ENCODE results near the gene RARS1. TPM values are rescaled to one million over a fixed set of nuclear protein-coding genes. Genes with fewer than 3 reads are reported as not detected.

RARS1 gene
- total RNA-seq (2021; fragmentation: NEBNext Ultra II Directional; extraction: Animal tissue kit (Norgen Biotek cat#: 25700)): 98.9 and 108 TPM in 2 replicates
- 16.2 and 30.2 TPM in 2 replicates for polyA plus RNA-seq (2011; rRNA removed)
- polyA plus RNA-seq (2011; cell fraction: cytosol; rRNA removed): 48.7 TPM
- polyA plus RNA-seq (2011; cell fraction: nucleus; rRNA removed): 13.2 TPM
- 56.6 to 106 TPM (median 64.6 TPM) in 4 replicates for polyA plus RNA-seq (2012, experiment 1 of 2)
- polyA plus RNA-seq (2012, experiment 2 of 2): 13.3 TPM
- polyA plus RNA-seq (2013, experiment 1 of 2): 76.3 TPM
- 78.0 TPM for polyA plus RNA-seq (2013, experiment 2 of 2)
- 29.4 and 45.5 TPM in 2 replicates for polyA minus RNA-seq (2011; rRNA and poly(A)+ RNA removed)
- 23.1 TPM for polyA minus RNA-seq (2011; cell fraction: cytosol; rRNA and poly(A)+ RNA removed)
- polyA minus RNA-seq (2011; cell fraction: nucleus; rRNA and poly(A)+ RNA removed): 31.2 TPM
- long read RNA-seq, experiment 1, transcript RARS-201 (15 exons, 2,146 nt): major isoform, 49 of 122 reads
- long read RNA-seq, experiment 1, partial matches to known transcripts: 66 of 122 reads
- long read RNA-seq, experiment 1, other reads (novel, unspliced or antisense): 6 of 122 reads
- long read RNA-seq, experiment 2, transcript RARS-201 (15 exons, 2,146 nt): major isoform, 192 of 250 reads
- long read RNA-seq, experiment 2, transcript RARS-209 (3 exons, 757 nt): minor isoform, 11 of 250 reads
- long read RNA-seq, experiment 2, partial matches to known transcripts: 33 of 250 reads
- long read RNA-seq, experiment 2, other reads (novel, unspliced or antisense): 12 of 250 reads

DNA sequence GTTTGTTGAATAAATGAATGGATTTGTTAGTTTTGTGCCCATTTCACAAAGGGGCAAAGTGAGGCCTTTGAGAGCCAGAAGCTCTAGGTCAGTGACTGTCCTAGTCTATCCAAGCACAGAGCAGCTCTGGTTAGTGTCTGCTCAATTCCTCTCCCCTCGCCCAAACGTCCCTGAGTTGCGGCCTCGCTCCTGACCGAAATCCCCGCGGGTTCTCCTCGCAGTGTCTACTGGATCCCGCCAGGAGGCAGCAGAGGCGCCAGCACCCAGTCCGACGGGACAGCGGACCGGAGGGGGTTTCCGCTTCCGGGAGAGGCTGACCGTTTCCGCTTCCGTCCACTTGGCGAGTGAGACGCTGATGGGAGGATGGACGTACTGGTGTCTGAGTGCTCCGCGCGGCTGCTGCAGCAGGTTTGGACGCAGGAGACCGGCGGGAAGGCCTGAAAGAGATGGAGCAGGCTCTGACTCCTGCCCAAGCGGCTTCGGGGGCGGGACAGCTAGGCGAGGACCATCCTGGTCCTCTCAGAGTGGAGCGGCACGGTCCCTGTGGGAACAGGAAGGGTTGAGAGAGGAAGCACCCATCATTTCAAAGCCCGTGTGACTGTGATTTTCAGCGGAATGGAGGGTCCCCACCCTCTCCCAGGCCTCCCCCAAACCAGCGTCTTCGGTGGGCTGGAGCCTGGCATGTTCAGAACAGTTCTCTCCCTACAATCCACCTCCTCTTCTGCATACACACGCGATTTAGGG lies at the start of gene RARS1:
TSS of gene RARS1 (plus strand) at position 336 of the 744 bp plus-strand sequence. CDS start at position 364, 28 bp downstream.
- no peak within 1 kb of the TSS for H3K18ac ChIP-seq (ENCODE audit: extremely low read depth, low read length)
- no peak within 1 kb of the TSS for H2BK15ac ChIP-seq (ENCODE audit: low read length)
- H3K4me3 ChIP-seq (ENCODE audit: extremely low read depth in 1 of 4, insufficient read depth in 2 of 4, low read depth in 3 of 4, low read length in 4 of 4): peak within 1 kb of the TSS; percentile 81 to 100 (median 95)
- H3K23ac ChIP-seq (ENCODE audit: insufficient read length): no peak within 1 kb of the TSS
- peak within 1 kb of the TSS; percentile 73 for H3K9ac ChIP-seq (replicated peaks in 1 of 4; ENCODE audit: extremely low read depth in 1 of 4, low read depth in 3 of 4, low read length in 3 of 4)
- peaks cover 0 to 1% of the 10 kb centered on the region in 2 experiments for H4K20me1 ChIP-seq (replicated peaks in 1 of 2; ENCODE audit: control insufficient read depth in 1 of 2, insufficient read depth in 2 of 2, low read length in 2 of 2)
- no peak within 1 kb of the TSS for H2AK5ac ChIP-seq (ENCODE audit: low read depth, low read length)
- 0 out of 2 replicates have a peak, but pooled peaks cover 2% of the 10 kb centered on the region for H3K79me1 ChIP-seq (ENCODE audit: low read depth, low read length)
- H3K36me3 ChIP-seq (ENCODE audit: control insufficient read depth in 2 of 4, insufficient read depth in 4 of 4, low read length in 3 of 4): peaks cover 7 to 30% (median 22%) of the 10 kb centered on the region in 4 experiments; a peak in 7 of 8 replicates
- no peak within 1 kb of the TSS for H3K56ac ChIP-seq (replicated peaks; ENCODE audit: insufficient read length, low read depth, low read length)
- H4K5ac ChIP-seq (ENCODE audit: insufficient read length, low read depth, low read length): no peak within 1 kb of the TSS
- no peaks in the 10 kb centered on the region for H3K9me3 ChIP-seq (ENCODE audit: insufficient read depth in 2 of 2, low read depth in 1 of 2, low read length in 1 of 2)
- no peak within 1 kb of the TSS for H2BK120ac ChIP-seq (replicated peaks; ENCODE audit: low read depth, low read length)
- WGBS, 2 experiments (ENCODE audit: extremely low coverage in 1 of 2, insufficient coverage in 1 of 2, insufficient read length in 1 of 2, insufficient replicate concordance in 2 of 2, low coverage in 1 of 2, low lambda C conversion rate in 2 of 2, missing lambda C conversion rate in 1 of 2): 4% methylated on average over 39 of the region's 40 CpGs; no CpG with 5 or more reads in 1 of the 2 experiments
- peaks cover 0 to 4% (median 2%) of the 10 kb centered on the region in 4 experiments; a peak in 3 of 7 replicates for H3K4me1 ChIP-seq (replicated peaks in 1 of 4; ENCODE audit: control insufficient read depth in 3 of 4, insufficient read depth in 4 of 4, low read length in 3 of 4)
- H2BK12ac ChIP-seq (ENCODE audit: low read depth, low read length): no peak within 1 kb of the TSS
- CTCF ChIA-PET (ENCODE audit: partially characterized antibody): interaction anchor here (0.6 to 2.4 kb wide), 20 partner anchors 21 to 358 kb away, joined by 3 to 14 read pairs (median 3); no protein-coding TSS in a partner anchor
- no peak within 1 kb of the TSS for H3K27ac ChIP-seq (ENCODE audit: low read depth, low read length)
- H2BK5ac ChIP-seq (ENCODE audit: low read depth, low read length): no peak within 1 kb of the TSS
- no peak within 1 kb of the TSS for H2BK20ac ChIP-seq (ENCODE audit: low read length)
- no peaks in the 10 kb centered on the region for H3K27me3 ChIP-seq (replicated peaks in 1 of 4; ENCODE audit: control insufficient read depth in 3 of 4, extremely low read depth in 1 of 4, insufficient read depth in 3 of 4, low read length in 3 of 4)
- H4K8ac ChIP-seq (ENCODE audit: extremely low read depth, insufficient read depth, low read length): peak within 1 kb of the TSS; percentile 90
- peak within 1 kb of the TSS; percentile 45 to 72 for H3K4me2 ChIP-seq (ENCODE audit: insufficient read depth in 1 of 2, low read depth in 2 of 2, low read length in 2 of 2)
- H3K4ac ChIP-seq (replicated peaks; ENCODE audit: insufficient read length, low read depth, low read length): no peak within 1 kb of the TSS
- no peak within 1 kb of the TSS for H3K14ac ChIP-seq (ENCODE audit: insufficient read length)
- POLR2A ChIA-PET (ENCODE audit: partially characterized antibody): interaction anchor here (1.0 to 2.5 kb wide), 6 partner anchors 8 to 217 kb away, joined by 3 to 11 read pairs (median 4); no protein-coding TSS in a partner anchor
- H4K91ac ChIP-seq (replicated peaks; ENCODE audit: insufficient read length, low read length): no peak within 1 kb of the TSS
- H3K79me2 ChIP-seq (ENCODE audit: control insufficient read depth in 1 of 2, insufficient read depth in 2 of 2, low read length in 2 of 2): peaks cover 0 to 14% of the 10 kb centered on the region in 2 experiments; a peak in 2 of 4 replicates
- FAIRE-seq (peak; percentile 71), DNase-seq (ENCODE audit: low read depth in 1 of 2, low spot score in 2 of 2) (peak; percentile 89 to 95)
- H2AFZ ChIP-seq (ENCODE audit: low read length): peak within 1 kb of the TSS; percentile 61
- no peaks in the 10 kb centered on the region; the same call in 1 of the 2 replicates for H3K23me2 ChIP-seq (ENCODE audit: low read depth, low read length)
- no peak for TF ChIP-seq RNF2 (IDR thresholded peaks at IDR 0.05; ENCODE audit: borderline replicate concordance, low read depth, low read length, missing control alignments, poor library complexity, severe bottlenecking)
- no peak for TF ChIP-seq CBX8 (IDR thresholded peaks at IDR 0.05; ENCODE audit: borderline replicate concordance, low read depth, low read length)
- peak; percentile 94 for TF ChIP-seq POLR2AphosphoS5 (IDR thresholded peaks at IDR 0.05; ENCODE audit: low read depth, low read length)
- peak; percentile 83 for TF ChIP-seq KDM1A (IDR thresholded peaks at IDR 0.05; ENCODE audit: borderline replicate concordance, low read length)
- TF ChIP-seq RFX5 (IDR thresholded peaks at IDR 0.05; ENCODE audit: borderline replicate concordance, low read depth, low read length): no peak
- TF ChIP-seq MAFK (IDR thresholded peaks at IDR 0.05; ENCODE audit: low read depth, low read length): no peak
- no peak for TF ChIP-seq HDAC6 (IDR thresholded peaks at IDR 0.05; ENCODE audit: low read depth, low read length)
- peak; percentile 82 for TF ChIP-seq KDM5A (IDR thresholded peaks at IDR 0.05; ENCODE audit: low read length)
